MM.1S (cell line): ENCODE results near the gene IL37.
"Not testable (repeated sequence)": the region's sequence is repeated elsewhere in the genome, so short reads cannot be mapped to it uniquely, and the experiment has no call there.

Experiments
- DNase-seq: peaks from one replicate; pipeline ENCODE4 v3.0.0-alpha.2; 2015
- H2AFZ ChIP-seq: fragments of 300-600 bp; sonication (generic); 2 replicates; pipeline ENCODE4 v1.6.0; 2016; ENCODE audit warnings: antibody characterized with exemption, low read length
- H3F3A ChIP-seq: fragments of 300-600 bp; sonication (generic); 2 replicates; pipeline ENCODE4 v1.6.1; 2016; ENCODE audit warnings: mild to moderate bottlenecking, antibody characterized with exemption, low read length, moderate library complexity, mixed read lengths; ENCODE audit not compliant: insufficient read depth
- H3K27ac ChIP-seq: fragments of 300-600 bp; sonication (generic); 2 replicates; pipeline ENCODE4 v1.5.1; 2016; ENCODE audit warnings: mild to moderate bottlenecking, low read length
- H3K27me3 ChIP-seq: fragments of 300-600 bp; sonication (generic); replicated peaks from 2 replicates; pipeline ENCODE4 v1.6.0; 2016; ENCODE audit warnings: low read length; ENCODE audit not compliant: insufficient read depth
- H3K36me3 ChIP-seq: fragments of 300-600 bp; sonication (generic); replicated peaks from 2 replicates; pipeline ENCODE4 v1.6.1; 2016; ENCODE audit warnings: mild to moderate bottlenecking, low read length, mixed read lengths; ENCODE audit not compliant: insufficient read depth
- H3K4me1 ChIP-seq: fragments of 300-600 bp; sonication (generic); 2 replicates; pipeline ENCODE4 v1.6.1; 2016; ENCODE audit warnings: low read length, mixed read lengths
- H3K4me2 ChIP-seq: fragments of 300-600 bp; sonication (generic); 2 replicates; pipeline ENCODE4 v1.6.0; 2016; ENCODE audit warnings: low read depth, low read length
- H3K4me3 ChIP-seq: fragments of 300-600 bp; sonication (generic); 2 replicates; pipeline ENCODE4 v1.5.1; 2016; ENCODE audit warnings: low read length, mixed read lengths
- H3K79me2 ChIP-seq: fragments of 300-600 bp; sonication (generic); 2 replicates; pipeline ENCODE4 v1.6.1; 2016; ENCODE audit warnings: mixed run types, low read length, mixed read lengths
- H3K9ac ChIP-seq: fragments of 300-600 bp; sonication (generic); 2 replicates; pipeline ENCODE4 v1.6.1; 2016; ENCODE audit warnings: low read length, mixed read lengths
- H3K9me2 ChIP-seq: fragments of 300-600 bp; sonication (generic); replicated peaks from 2 replicates; pipeline ENCODE4 v1.6.1; 2016; ENCODE audit warnings: mild to moderate bottlenecking, low read length, mixed read lengths; ENCODE audit not compliant: insufficient read depth
- H3K9me3 ChIP-seq: fragments of 300-600 bp; sonication (generic); replicated peaks from 2 replicates; pipeline ENCODE4 v1.6.1; 2016; ENCODE audit warnings: mild to moderate bottlenecking, low read length, mixed read lengths; ENCODE audit not compliant: insufficient read depth
- H4K20me1 ChIP-seq: fragments of 300-600 bp; sonication (generic); 2 replicates; pipeline ENCODE4 v1.6.1; 2016; ENCODE audit warnings: mild to moderate bottlenecking, low read length, moderate library complexity, mixed read lengths; ENCODE audit not compliant: insufficient read depth
- CTCF ChIP-seq: fragments of 300-600 bp; sonication (generic); IDR thresholded peaks from 2 replicates; pipeline ENCODE4 v1.5.1; 2016; ENCODE audit warnings: antibody characterized with exemption, low read length, mixed read lengths
- EZH2 ChIP-seq: fragments of 300-600 bp; sonication (generic); optimal IDR thresholded peaks from 2 replicates; pipeline ENCODE3; 2017; ENCODE audit warnings: low read depth, mild to moderate bottlenecking, antibody characterized with exemption, low read length, mixed read lengths
- EZH2phosphoT487 ChIP-seq: fragments of 300-600 bp; sonication (generic); IDR thresholded peaks from 2 replicates; pipeline ENCODE4 v1.6.1; 2018; ENCODE audit warnings: antibody characterized with exemption, low read length

IL37 gene

GRCh38 chr2:112896909-112897623, 13.9 kb upstream of the IL37 start:
- Histone ChIP-seq H3K79me2 (no peaks in the 10 kb centered on the region), H3F3A (no peaks in the 10 kb centered on the region), H2AFZ (no peak overlapping the region), H4K20me1 (no peaks in the 10 kb centered on the region), H3K27ac (no peak overlapping the region), H3K9me2 (no peaks in the 10 kb centered on the region), H3K9ac (no peak overlapping the region), H3K27me3 (no peaks in the 10 kb centered on the region), H3K4me3 (no peak overlapping the region), H3K36me3 (no peaks in the 10 kb centered on the region), H3K9me3 (no peaks in the 10 kb centered on the region), H3K4me2 (no peak overlapping the region), H3K4me1 (no peaks in the 10 kb centered on the region)
- no peak for DNase-seq
- TF ChIP-seq EZH2 (no peak), CTCF (no peak), EZH2phosphoT487 (no peak)

DNA sequence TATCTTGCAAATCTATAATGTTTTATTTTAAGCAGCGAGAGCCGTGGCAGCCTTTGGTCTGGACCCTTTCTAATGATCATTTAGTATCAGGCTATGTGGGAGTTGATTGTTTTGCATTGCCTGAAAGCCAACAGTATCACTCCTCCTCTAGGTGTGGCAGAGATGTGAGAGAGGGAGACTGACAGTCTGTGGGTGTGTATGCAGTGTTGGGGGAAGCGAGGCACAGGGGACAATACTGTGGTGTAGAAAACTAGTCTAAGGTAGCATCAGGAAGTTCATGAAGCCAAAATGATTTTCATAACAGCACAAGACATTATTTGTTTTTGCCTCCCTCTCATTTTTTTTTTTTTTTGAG, 13.4 kb upstream of the IL37 start:
- H3K27me3 ChIP-seq, result no peaks in the 10 kb centered on the region
- no peak overlapping the region for H3K4me2 ChIP-seq
- no peak overlapping the region for H2AFZ ChIP-seq
- no peaks in the 10 kb centered on the region for H3F3A ChIP-seq
- no peak overlapping the region for H3K9ac ChIP-seq
- H3K9me2 ChIP-seq, result no peaks in the 10 kb centered on the region
- no peaks in the 10 kb centered on the region for H3K9me3 ChIP-seq
- TF ChIP-seq EZH2, result no peak
- no peak for TF ChIP-seq CTCF
- TF ChIP-seq EZH2phosphoT487, result no peak
- DNase-seq, result no peak
- no peaks in the 10 kb centered on the region for H3K4me1 ChIP-seq
- no peaks in the 10 kb centered on the region for H3K79me2 ChIP-seq
- no peak overlapping the region for H3K4me3 ChIP-seq
- no peak overlapping the region for H3K27ac ChIP-seq
- no peaks in the 10 kb centered on the region for H3K36me3 ChIP-seq
- H4K20me1 ChIP-seq, result no peaks in the 10 kb centered on the region

- not testable (repeated sequence) for H3K4me3 ChIP-seq, H3K4me1 ChIP-seq, H4K20me1 ChIP-seq, H2AFZ ChIP-seq, H3K79me2 ChIP-seq, H3K36me3 ChIP-seq, H3K27me3 ChIP-seq, H3K9me3 ChIP-seq, H3F3A ChIP-seq, H3K4me2 ChIP-seq, H3K27ac ChIP-seq, H3K9me2 ChIP-seq, DNase-seq, H3K9ac ChIP-seq
These were observed 9.4 kb upstream of the IL37 start for GRCh38 chr2:112901431-112902065.

- no peaks in the 10 kb centered on the region for H3K79me2 ChIP-seq
- H3K27ac ChIP-seq, result no peak overlapping the region
- no peaks in the 10 kb centered on the region for H3F3A ChIP-seq
- H3K4me3 ChIP-seq, result no peak overlapping the region
- no peak overlapping the region for H3K9ac ChIP-seq
- no peak overlapping the region for H3K4me2 ChIP-seq
- TF ChIP-seq CTCF (no peak), EZH2 (no peak), EZH2phosphoT487 (no peak)
- no peaks in the 10 kb centered on the region for H3K27me3 ChIP-seq
- H2AFZ ChIP-seq, result no peak overlapping the region
- H3K9me3 ChIP-seq, result no peaks in the 10 kb centered on the region
- no peak for DNase-seq
- H4K20me1 ChIP-seq, result no peaks in the 10 kb centered on the region
- no peaks in the 10 kb centered on the region for H3K4me1 ChIP-seq
- no peaks in the 10 kb centered on the region for H3K36me3 ChIP-seq
- no peaks in the 10 kb centered on the region for H3K9me2 ChIP-seq
These were observed 8.1 kb upstream of the IL37 start for GRCh38 chr2:112902816-112903215.
